H9 (cell line): ENCODE results near the gene OR7A10. TPM values are rescaled to one million over a fixed set of nuclear protein-coding genes. Genes with fewer than 3 reads are reported as not detected.

Experiments used
- DNase-seq: peaks from one replicate; pipeline ENCODE4 v3.0.0-alpha.2; 2017
- H2AFZ ChIP-seq: one replicate; pipeline ENCODE4 v1.6.1; 2013; ENCODE audit warnings: mild to moderate bottlenecking, low read length, control low read depth, moderate library complexity
- H2AK5ac ChIP-seq: 2 replicates; pipeline ENCODE4 v1.6.1; 2013; ENCODE audit warnings: low read length, control low read depth, mixed read lengths; ENCODE audit not compliant: insufficient read length
- H2BK120ac ChIP-seq: one replicate; pipeline ENCODE4 v1.6.1; 2013; ENCODE audit warnings: low read depth, mild to moderate bottlenecking, low read length, control low read depth, inconsistent platforms; ENCODE audit not compliant: poor library complexity, severe bottlenecking
- H2BK12ac ChIP-seq: 2 replicates; pipeline ENCODE4 v1.6.1; 2013; ENCODE audit warnings: low read length, control low read depth, mixed read lengths, low read depth; ENCODE audit not compliant: insufficient read length
- H2BK15ac ChIP-seq: 2 replicates; pipeline ENCODE4 v1.6.1; 2013; ENCODE audit warnings: low read depth, low read length, control low read depth
- H2BK20ac ChIP-seq: one replicate; pipeline ENCODE4 v1.6.1; 2013; ENCODE audit warnings: low read depth, mild to moderate bottlenecking, low read length, control low read depth, inconsistent platforms; ENCODE audit not compliant: poor library complexity, severe bottlenecking
- H2BK5ac ChIP-seq: 2 replicates; pipeline ENCODE4 v1.6.1; 2013; ENCODE audit warnings: low read length, control low read depth, mixed read lengths; ENCODE audit not compliant: insufficient read length
- H3K14ac ChIP-seq: 2 replicates; pipeline ENCODE4 v1.6.1; 2013; ENCODE audit warnings: low read length, control low read depth; ENCODE audit not compliant: insufficient read depth
- H3K18ac ChIP-seq: 2 replicates; pipeline ENCODE4 v1.6.1; 2013; ENCODE audit warnings: low read depth, mild to moderate bottlenecking, mixed read lengths, low read length, control low read depth; ENCODE audit not compliant: insufficient read length
- H3K23ac ChIP-seq: 2 replicates; pipeline ENCODE4 v1.6.1; 2013; ENCODE audit warnings: low read length, control low read depth, mixed read lengths, low read depth; ENCODE audit not compliant: insufficient read length
- H3K23me2 ChIP-seq: 2 replicates; pipeline ENCODE4 v1.6.1; 2013; ENCODE audit warnings: low read depth, mild to moderate bottlenecking, mixed read lengths, low read length, control low read depth; ENCODE audit not compliant: insufficient read length, poor library complexity, severe bottlenecking
- H3K27ac ChIP-seq: 2 replicates; pipeline ENCODE4 v1.5.1; 2013; ENCODE audit warnings: low read length, control low read depth, mixed read lengths, low read depth; ENCODE audit not compliant: insufficient read length
- H3K27me3 ChIP-seq: 2 replicates; pipeline ENCODE4 v1.6.1; 2013; ENCODE audit warnings: low read length, control low read depth, inconsistent platforms; ENCODE audit not compliant: insufficient read depth
- H3K4ac ChIP-seq: 2 replicates; pipeline ENCODE4 v1.6.1; 2013; ENCODE audit warnings: low read depth, mild to moderate bottlenecking, control low read depth, inconsistent platforms, low read length, moderate library complexity
- H3K4me1 ChIP-seq: 2 replicates; pipeline ENCODE4 v1.6.1; 2013; ENCODE audit warnings: low read length, control low read depth, inconsistent platforms; ENCODE audit not compliant: insufficient read depth
- H3K4me2 ChIP-seq: 2 replicates; pipeline ENCODE4 v1.6.1; 2013; ENCODE audit warnings: low read length, control low read depth, mixed read lengths; ENCODE audit not compliant: insufficient read length, insufficient read depth
- H3K56ac ChIP-seq: 2 replicates; pipeline ENCODE4 v1.6.1; 2013; ENCODE audit warnings: low read depth, mild to moderate bottlenecking, mixed read lengths, low read length, control low read depth; ENCODE audit not compliant: insufficient read length
- H3K79me1 ChIP-seq: 2 replicates; pipeline ENCODE4 v1.6.1; 2013; ENCODE audit warnings: low read depth, mild to moderate bottlenecking, moderate library complexity, low read length, control low read depth, inconsistent platforms; ENCODE audit not compliant: insufficient read depth, poor library complexity, severe bottlenecking
- H3K79me2 ChIP-seq: 2 replicates; pipeline ENCODE4 v1.6.1; 2013; ENCODE audit warnings: low read length, control low read depth, inconsistent platforms; ENCODE audit not compliant: insufficient read depth
- H3K9ac ChIP-seq: 2 replicates; pipeline ENCODE4 v1.6.1; 2013; ENCODE audit warnings: low read length, control low read depth, mixed read lengths; ENCODE audit not compliant: insufficient read length; ENCODE audit errors: extremely low read depth
- H3K9me3 ChIP-seq: one replicate; pipeline ENCODE4 v1.6.1; 2013; ENCODE audit warnings: low read depth, low read length, inconsistent platforms; ENCODE audit not compliant: control insufficient read depth
- H3T11ph ChIP-seq: one replicate; pipeline ENCODE4 v1.6.1; 2013; ENCODE audit warnings: mild to moderate bottlenecking, low read length, control low read depth, inconsistent platforms
- H4K20me1 ChIP-seq: one replicate; pipeline ENCODE4 v1.6.1; 2013; ENCODE audit not compliant: control insufficient read depth, insufficient read length, insufficient read depth
- H4K5ac ChIP-seq: 2 replicates; pipeline ENCODE4 v1.6.1; 2013; ENCODE audit warnings: low read depth, mild to moderate bottlenecking, mixed read lengths, low read length, control low read depth; ENCODE audit not compliant: insufficient read length
- H4K8ac ChIP-seq: replicated peaks from 2 replicates; pipeline ENCODE4 v1.6.1; 2013; ENCODE audit warnings: low read length, control low read depth, mixed read lengths, low read depth; ENCODE audit not compliant: insufficient read length
- H4K91ac ChIP-seq: 2 replicates; pipeline ENCODE4 v1.6.1; 2013; ENCODE audit warnings: low read depth, mild to moderate bottlenecking, moderate library complexity, mixed read lengths, low read length, control low read depth; ENCODE audit not compliant: insufficient read length
- H3K27ac Mint-ChIP-seq, 3 experiments: 2 replicates in 2 of 3; 3 replicates in 1 of 3; pipeline ENCODE4 v1.8.0; 2020 to 2021; ENCODE audit warnings: mixed read lengths in 3 of 3, mild to moderate bottlenecking in 1 of 3, moderate library complexity in 1 of 3
- H3K27me3 Mint-ChIP-seq: 2 replicates; pipeline ENCODE4 v1.8.0; 2021; ENCODE audit warnings: low read depth, mild to moderate bottlenecking, moderate library complexity, mixed read lengths
- H3K36me3 Mint-ChIP-seq, 3 experiments: 2 replicates in 2 of 3; 3 replicates in 1 of 3; pipeline ENCODE4 v1.8.0; 2020 to 2021; ENCODE audit warnings: low read depth in 3 of 3, mixed read lengths in 3 of 3; ENCODE audit not compliant: insufficient read depth in 1 of 3
- H3K4me1 Mint-ChIP-seq, 2 experiments: 2 replicates each; pipeline ENCODE4 v1.8.0; 2020; ENCODE audit warnings: mixed read lengths in 2 of 2
- H3K4me3 Mint-ChIP-seq, 2 experiments: 2 replicates in 1 of 2; 3 replicates in 1 of 2; pipeline ENCODE4 v1.8.0; 2020 to 2021; ENCODE audit warnings: mild to moderate bottlenecking in 2 of 2, mixed read lengths in 2 of 2, moderate library complexity in 1 of 2
- H3K9me3 Mint-ChIP-seq, 2 experiments: 2 replicates in 1 of 2; 3 replicates in 1 of 2; pipeline ENCODE4 v1.8.0; 2020; ENCODE audit warnings: mild to moderate bottlenecking in 2 of 2, mixed read lengths in 2 of 2, moderate library complexity in 1 of 2
- WGBS: extraction: QIAGEN DNeasy Blood & Tissue Kit; methylation state at CpG from one replicate; pipeline ENCODE4 v1.1.7; 2013; ENCODE audit warnings: missing lambda C conversion rate, low lambda C conversion rate, mixed read lengths; ENCODE audit not compliant: insufficient read length; ENCODE audit errors: extremely low coverage; 5-methylcytosine and 5-hydroxymethylcytosine counted together
- total RNA-seq: library from RNA; stranded (reverse); gene quantifications from 2 replicates; pipeline ENCODE4 v1.2.1, GENCODE V29; 2021
- TF ChIP-seq, protein P1 (sequence below): fragments of 200-600 bp; sonication (generic); conservative IDR thresholded peaks from 3 replicates; pipeline ENCODE4 v1.8.0; 2021; ENCODE audit warnings: antibody characterized with exemption, mild to moderate bottlenecking

Gene OR7A10
- total RNA-seq, 1 experiment from 2014 or later: not detected

GRCh38 chr19:14809272-14810057, 39.3 kb downstream of the OR7A10 start:
- Histone ChIP-seq H4K91ac (no peak overlapping the region), H4K5ac (no peak overlapping the region), H3K9me3 (no peaks in the 10 kb centered on the region), H3K27me3 (no peaks in the 10 kb centered on the region), H3K27ac (no peak overlapping the region), H2BK5ac (no peak overlapping the region), H2AK5ac (no peak overlapping the region), H3K56ac (no peak overlapping the region), H4K20me1 (no peaks in the 10 kb centered on the region), H3K23ac (no peak overlapping the region), H2BK20ac (no peak overlapping the region), H3K18ac (no peak overlapping the region), H2BK15ac (no peak overlapping the region), H2AFZ (no peak overlapping the region), H3K4ac (no peak overlapping the region), H3K79me2 (no peaks in the 10 kb centered on the region), H2BK120ac (no peak overlapping the region), H3K4me1 (no peaks in the 10 kb centered on the region), H2BK12ac (no peak overlapping the region), H3K4me2 (no peak overlapping the region), H3K79me1 (no peaks in the 10 kb centered on the region), H4K8ac (no peak overlapping the region), H3K23me2 (no peaks in the 10 kb centered on the region), H3K14ac (no peak overlapping the region), H3T11ph (no peak overlapping the region), H3K9ac (no peak overlapping the region)
- Mint-ChIP-seq H3K36me3 (peaks cover 0 to 12% (median 0%) of the 10 kb centered on the region in 3 experiments; a peak in 3 of 7 replicates), H3K4me1 (no peaks in the 10 kb centered on the region), H3K9me3 (peaks cover 17 to 90% of the 10 kb centered on the region in 2 experiments), H3K4me3 (no peak overlapping the region), H3K27me3 (no peaks in the 10 kb centered on the region; the same call in none of the 2 replicates), H3K27ac (no peak overlapping the region)
- TF ChIP-seq, protein P1, sequence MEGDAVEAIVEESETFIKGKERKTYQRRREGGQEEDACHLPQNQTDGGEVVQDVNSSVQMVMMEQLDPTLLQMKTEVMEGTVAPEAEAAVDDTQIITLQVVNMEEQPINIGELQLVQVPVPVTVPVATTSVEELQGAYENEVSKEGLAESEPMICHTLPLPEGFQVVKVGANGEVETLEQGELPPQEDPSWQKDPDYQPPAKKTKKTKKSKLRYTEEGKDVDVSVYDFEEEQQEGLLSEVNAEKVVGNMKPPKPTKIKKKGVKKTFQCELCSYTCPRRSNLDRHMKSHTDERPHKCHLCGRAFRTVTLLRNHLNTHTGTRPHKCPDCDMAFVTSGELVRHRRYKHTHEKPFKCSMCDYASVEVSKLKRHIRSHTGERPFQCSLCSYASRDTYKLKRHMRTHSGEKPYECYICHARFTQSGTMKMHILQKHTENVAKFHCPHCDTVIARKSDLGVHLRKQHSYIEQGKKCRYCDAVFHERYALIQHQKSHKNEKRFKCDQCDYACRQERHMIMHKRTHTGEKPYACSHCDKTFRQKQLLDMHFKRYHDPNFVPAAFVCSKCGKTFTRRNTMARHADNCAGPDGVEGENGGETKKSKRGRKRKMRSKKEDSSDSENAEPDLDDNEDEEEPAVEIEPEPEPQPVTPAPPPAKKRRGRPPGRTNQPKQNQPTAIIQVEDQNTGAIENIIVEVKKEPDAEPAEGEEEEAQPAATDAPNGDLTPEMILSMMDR: no peak
- no CpG with 5 or more reads among the region's 9 CpGs for WGBS
- DNase-seq: no peak
